ENCODE measurements around the gene CDKL2.

DNA sequence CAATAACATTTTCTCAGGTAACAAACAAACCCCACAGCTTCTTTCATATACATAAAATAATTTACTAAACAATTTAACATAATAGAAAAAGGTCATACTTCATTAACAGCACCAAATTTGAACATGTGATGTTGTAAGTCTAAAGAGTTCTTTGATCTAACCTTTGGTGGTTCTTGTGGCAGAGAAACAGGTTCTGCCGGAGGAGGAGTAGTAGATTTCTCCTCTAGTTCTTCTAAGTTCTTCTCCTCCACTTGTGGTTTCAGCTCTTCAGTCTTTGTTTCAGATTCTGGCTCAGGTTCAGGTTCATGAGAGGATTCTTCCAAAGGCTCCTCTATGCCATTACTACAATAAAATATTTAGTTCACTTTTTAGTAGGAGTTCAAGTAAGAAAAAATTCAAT lies 24.6 kb upstream of the CDKL2 start:
- TF ChIP-seq, protein P1, sequence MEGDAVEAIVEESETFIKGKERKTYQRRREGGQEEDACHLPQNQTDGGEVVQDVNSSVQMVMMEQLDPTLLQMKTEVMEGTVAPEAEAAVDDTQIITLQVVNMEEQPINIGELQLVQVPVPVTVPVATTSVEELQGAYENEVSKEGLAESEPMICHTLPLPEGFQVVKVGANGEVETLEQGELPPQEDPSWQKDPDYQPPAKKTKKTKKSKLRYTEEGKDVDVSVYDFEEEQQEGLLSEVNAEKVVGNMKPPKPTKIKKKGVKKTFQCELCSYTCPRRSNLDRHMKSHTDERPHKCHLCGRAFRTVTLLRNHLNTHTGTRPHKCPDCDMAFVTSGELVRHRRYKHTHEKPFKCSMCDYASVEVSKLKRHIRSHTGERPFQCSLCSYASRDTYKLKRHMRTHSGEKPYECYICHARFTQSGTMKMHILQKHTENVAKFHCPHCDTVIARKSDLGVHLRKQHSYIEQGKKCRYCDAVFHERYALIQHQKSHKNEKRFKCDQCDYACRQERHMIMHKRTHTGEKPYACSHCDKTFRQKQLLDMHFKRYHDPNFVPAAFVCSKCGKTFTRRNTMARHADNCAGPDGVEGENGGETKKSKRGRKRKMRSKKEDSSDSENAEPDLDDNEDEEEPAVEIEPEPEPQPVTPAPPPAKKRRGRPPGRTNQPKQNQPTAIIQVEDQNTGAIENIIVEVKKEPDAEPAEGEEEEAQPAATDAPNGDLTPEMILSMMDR (optimal IDR thresholded peaks at IDR 0.05 in 1 of 3, IDR thresholded peaks at IDR 0.05 in 1 of 3, conservative IDR thresholded peaks at IDR 0.05 in 1 of 3; ENCODE audit: extremely low read depth in 1 of 3, insufficient read depth in 2 of 3, low read length in 3 of 3) = no peak
- no peak for TF ChIP-seq EZH2 (IDR thresholded peaks at IDR 0.05; ENCODE audit: low read length)
